PC-9 (cell line): ENCODE measurements around the gene FICD. TPM values are rescaled to one million over a fixed set of nuclear protein-coding genes. Genes with fewer than 3 reads are reported as not detected.

Experiments
- BruUV-seq: library from RNA; stranded (reverse); fragments of 400-500 nt; replicated peaks from 2 replicates; lab custom pipeline; 2021; lab: Mats Ljungman, UMichigan
- CTCF ChIA-PET: fragments of 300-600 bp; sonication (Branson Sonifier 250); formaldehyde crosslinking; loops from one replicate; lab custom pipeline; 2022; ENCODE audit warnings: antibody characterized with exemption; lab: Charles Lee
- POLR2A ChIA-PET: fragments of 300-600 bp; sonication (Branson Sonifier 250); formaldehyde crosslinking; loops from one replicate; lab custom pipeline; 2022; ENCODE audit warnings: antibody characterized with exemption; ENCODE audit not compliant: unreplicated experiment; lab: Charles Lee
- DNase-seq, 2 experiments: peaks; one replicate each; pipeline versions ENCODE4 v3.0.0 to v3.0.0-alpha.2; 2015 to 2022; ENCODE audit warnings: mixed read lengths in 1 of 2
- H2AFZ ChIP-seq: fragments of 200-600 bp; sonication (generic); 2 replicates; pipeline ENCODE4 v1.8.1; 2017; ENCODE audit warnings: antibody characterized with exemption
- H3F3A ChIP-seq: fragments of 200-600 bp; sonication (generic); 2 replicates; pipeline ENCODE4 v1.8.1; 2017; ENCODE audit warnings: antibody characterized with exemption, mild to moderate bottlenecking, low read depth; ENCODE audit not compliant: insufficient read depth
- H3K27ac ChIP-seq: fragments of 200-600 bp; sonication (generic); 2 replicates; pipeline ENCODE4 v1.6.1; 2016; ENCODE audit warnings: mixed run types
- H3K27me3 ChIP-seq: fragments of 200-600 bp; sonication (generic); 2 replicates; pipeline ENCODE4 v1.6.1; 2016; ENCODE audit warnings: low read depth, mixed run types; ENCODE audit not compliant: insufficient read depth
- H3K36me3 ChIP-seq: fragments of 200-600 bp; sonication (generic); 2 replicates; pipeline ENCODE4 v1.6.1; 2016; ENCODE audit warnings: low read depth, mixed run types
- H3K4me1 ChIP-seq: fragments of 200-600 bp; sonication (generic); replicated peaks from 2 replicates; pipeline ENCODE4 v1.6.1; 2016; ENCODE audit warnings: mixed run types; ENCODE audit not compliant: insufficient read depth
- H3K4me2 ChIP-seq: fragments of 200-600 bp; sonication (generic); 2 replicates; pipeline ENCODE4 v1.6.1; 2017; ENCODE audit warnings: mixed run types
- H3K4me3 ChIP-seq: fragments of 200-600 bp; sonication (generic); 2 replicates; pipeline ENCODE4 v1.6.1; 2016; ENCODE audit warnings: mixed run types
- H3K79me2 ChIP-seq: fragments of 200-600 bp; sonication (generic); 2 replicates; pipeline ENCODE4 v1.6.1; 2017; ENCODE audit warnings: low read depth, mixed run types
- H3K9me2 ChIP-seq: fragments of 200-600 bp; sonication (generic); 2 replicates; pipeline ENCODE4 v1.8.1; 2017; ENCODE audit warnings: mild to moderate bottlenecking; ENCODE audit not compliant: insufficient read depth
- H3K9me3 ChIP-seq: fragments of 200-600 bp; sonication (generic); 2 replicates; pipeline ENCODE4 v1.8.1; 2016; ENCODE audit warnings: low read depth; ENCODE audit not compliant: insufficient read depth
- H4K20me1 ChIP-seq: fragments of 200-600 bp; sonication (generic); 2 replicates; pipeline ENCODE4 v1.8.1; 2017; ENCODE audit not compliant: insufficient read depth
- CTCF ChIP-seq: fragments of 200-600 bp; sonication (generic); conservative IDR thresholded peaks from 2 replicates; pipeline ENCODE4 v1.6.1; 2017; ENCODE audit warnings: mixed run types, antibody characterized with exemption, mild to moderate bottlenecking, moderate library complexity
- EZH2 ChIP-seq: fragments of 200-600 bp; sonication (generic); IDR thresholded peaks from 2 replicates; pipeline ENCODE4 v1.8.0; 2017; ENCODE audit warnings: antibody characterized with exemption, low read depth
- intact Hi-C: fragments of 100-400 bp; cut with micrococcal nuclease; formaldehyde crosslinking; loops from one replicate; pipeline ENCODE4 v1.10.0; 2022; ENCODE audit not compliant: unreplicated experiment
- total RNA-seq: library from RNA; stranded (reverse); gene quantifications from 2 replicates; pipeline ENCODE4 v1.2.3, GENCODE V29; 2021

Gene FICD
- total RNA-seq, 1 experiment from 2014 or later = 1.9 TPM

- POLR2A ChIA-PET = interaction anchor here (0.6 to 0.9 kb wide), 2 partner anchors 591 to 1308 kb away, joined by 4 to 5 read pairs; no protein-coding TSS in a partner anchor
- no peaks in the 10 kb centered on the region for H3K9me3 ChIP-seq
- H3K4me3 ChIP-seq = no peak overlapping the region
- no peaks in the 10 kb centered on the region for H3K79me2 ChIP-seq
- intact Hi-C loops = no loop called here
- DNase-seq = no peak
- CTCF ChIA-PET = interaction anchor here (0.5 kb wide), 1 partner anchor 9 kb away, joined by 4 read pairs; no protein-coding TSS in a partner anchor
- no peaks in the 10 kb centered on the region for H3F3A ChIP-seq
- no peak overlapping the region for H3K27ac ChIP-seq
- TF ChIP-seq EZH2 (no peak), CTCF (no peak)
- no peak overlapping the region for H3K4me2 ChIP-seq
- no peaks in the 10 kb centered on the region for H3K4me1 ChIP-seq
- no peaks in the 10 kb centered on the region for H3K27me3 ChIP-seq
- peaks cover 3% of the 10 kb centered on the region for H4K20me1 ChIP-seq
- no peaks in the 10 kb centered on the region for H3K9me2 ChIP-seq
- H3K36me3 ChIP-seq = peaks cover 33% of the 10 kb centered on the region; the same call in 1 of the 2 replicates
- no TSS peak for BruUV-seq
- no peak overlapping the region for H2AFZ ChIP-seq
Measured at GRCh38 chr12:108531929-108532848, 17.1 kb downstream of the FICD start.

GRCh38 chr12:108538146-108538545 lies 23.1 kb downstream of the FICD start:
- intact Hi-C loops = no loop called here
- Histone ChIP-seq H4K20me1 (peaks cover 39% of the 10 kb centered on the region; the same call in 1 of the 2 replicates), H3K4me2 (no peak overlapping the region), H3K36me3 (peaks cover 23% of the 10 kb centered on the region; the same call in 1 of the 2 replicates), H2AFZ (no peak overlapping the region), H3K4me3 (no peak overlapping the region), H3K27ac (no peak overlapping the region), H3F3A (peaks cover 17% of the 10 kb centered on the region), H3K9me2 (no peaks in the 10 kb centered on the region), H3K27me3 (no peaks in the 10 kb centered on the region), H3K79me2 (peaks cover 26% of the 10 kb centered on the region), H3K4me1 (no peaks in the 10 kb centered on the region), H3K9me3 (no peaks in the 10 kb centered on the region)
- no TSS peak for BruUV-seq
- DNase-seq = no peak
- ChIA-PET CTCF (interaction anchor here (0.6 kb wide), 1 partner anchor 126 kb away, joined by 3 read pairs; no protein-coding TSS in a partner anchor), POLR2A (interaction anchor here (0.6 kb wide), 1 partner anchor 1582 kb away, joined by 5 read pairs; no protein-coding TSS in a partner anchor)
- TF ChIP-seq CTCF (no peak), EZH2 (no peak)

GRCh38 chr12:108538616-108539195 lies 23.6 kb downstream of the FICD start:
- DNase-seq = peak in 1 of 2 experiments; percentile 8
- Histone ChIP-seq H3K79me2 (peaks cover 26% of the 10 kb centered on the region), H3K9me2 (no peaks in the 10 kb centered on the region), H3K4me3 (no peak overlapping the region), H3K4me2 (no peak overlapping the region), H3K4me1 (no peaks in the 10 kb centered on the region), H2AFZ (no peak overlapping the region), H3K27me3 (no peaks in the 10 kb centered on the region), H3K36me3 (peaks cover 23% of the 10 kb centered on the region; the same call in 1 of the 2 replicates), H4K20me1 (peaks cover 39% of the 10 kb centered on the region; the same call in 1 of the 2 replicates), H3K27ac (no peak overlapping the region), H3F3A (peaks cover 17% of the 10 kb centered on the region), H3K9me3 (no peaks in the 10 kb centered on the region)
- ChIA-PET CTCF (interaction anchor here (0.6 kb wide), 1 partner anchor 126 kb away, joined by 3 read pairs; no protein-coding TSS in a partner anchor), POLR2A (no interaction called here)
- TF ChIP-seq CTCF (no peak), EZH2 (no peak)
- BruUV-seq = no TSS peak
- intact Hi-C loops = no loop called here
